Right lobe of liver (tissue), 6 donors: ENCODE measurements around the gene PRELID2. TPM values are rescaled to one million over a fixed set of nuclear protein-coding genes. Genes with fewer than 3 reads are reported as not detected.

Experiments
- ATAC-seq, 4 donors: fragments of 200-7000 bp; cut with Tn5 transposase; one replicate each; pipeline ENCODE4 v1.9.1; 2020; ENCODE audit warnings: mild to moderate bottlenecking in 4 of 4, moderate library complexity in 4 of 4
- DNase-seq, 3 donors: peaks; one replicate each; pipeline ENCODE4 v3.0.0-alpha.2; 2020
- H3K27ac ChIP-seq, 3 donors: fragments of 200-600 bp; one replicate each; pipeline ENCODE4 v1.8.0; 2022
- H3K27me3 ChIP-seq, 2 donors: fragments of 200-600 bp; one replicate each; pipeline ENCODE4 v1.8.0; 2022
- H3K36me3 ChIP-seq, 4 donors: fragments of 200-600 bp; sonication (generic) in 1 of 4; one replicate each; pipeline versions ENCODE4 v1.5.1 to v1.8.0; 2017 to 2022; ENCODE audit warnings: control low read depth in 1 of 4
- H3K4me1 ChIP-seq, 4 donors: fragments of 200-600 bp; sonication (generic) in 1 of 4; one replicate each; pipeline versions ENCODE4 v1.5.1 to v1.8.0; 2017 to 2022; ENCODE audit warnings: control low read depth in 1 of 4
- H3K4me3 ChIP-seq, 3 donors: fragments of 200-600 bp; one replicate each; pipeline ENCODE4 v1.8.0; 2022
- H3K9me3 ChIP-seq, 4 donors: fragments of 200-600 bp; sonication (generic) in 1 of 4; one replicate each; pipeline versions ENCODE4 v1.5.1 to v1.8.0; 2017 to 2022; ENCODE audit warnings: control low read depth in 1 of 4
- POLR2A ChIP-seq: fragments of 450-650 bp; IDR thresholded peaks from one replicate; pipeline ENCODE4 v1.6.1; 2017; ENCODE audit warnings: antibody characterized with exemption, mild to moderate bottlenecking
- WGBS: methylation state at CpG from one replicate; pipeline ENCODE4 v1.1.6; 2018; ENCODE audit warnings: low coverage, low lambda C conversion rate; ENCODE audit not compliant: insufficient coverage; ENCODE audit errors: missing lambda C conversion rate; 5-methylcytosine and 5-hydroxymethylcytosine counted together
- intact Hi-C, 2 donors: fragments of 100-400 bp; cut with DNase I; formaldehyde crosslinking; loops; one replicate each; pipeline versions ENCODE4 v1.11.2 to v1.14.1; 2022
- total RNA-seq, 6 experiments: library from RNA; depleted of rRNA in 2 of 6; stranded (reverse); fragments of >200 nt in 2 of 6; fragmentation: NEBNext Ultra II Directional in 3 of 6; extraction: Animal tissue kit (Norgen Biotek cat#: 25700) in 3 of 6; gene quantifications; one replicate each; pipeline versions ENCODE4 v1.1.0 to v1.2.4, GENCODE V29; 2016 to 2023
- TF ChIP-seq, protein P1 (sequence below), 4 donors: fragments of 200-600 bp in 3 of 4; fragments of 450-650 bp in 1 of 4; IDR thresholded peaks; one replicate each; pipeline versions ENCODE4 v1.5.1 to v1.8.0; 2016 to 2022; ENCODE audit warnings: antibody characterized with exemption in 4 of 4, mild to moderate bottlenecking in 2 of 4
- donor health status: DM: no; HTN: yes; CAD: no.
- donor health status: DM: no; HTN: no; CAD: no.
- donor health status: DM: no; HTN: no; CAD: no.
- donor health status: DM: no; HTN: yes; CAD: no.
- donor health status: DM: no; HTN: yes; CAD: no.

Gene PRELID2
- total RNA-seq, 6 experiments from 2014 or later, result 2.6 to 9.3 (median 4.1) TPM

DNA sequence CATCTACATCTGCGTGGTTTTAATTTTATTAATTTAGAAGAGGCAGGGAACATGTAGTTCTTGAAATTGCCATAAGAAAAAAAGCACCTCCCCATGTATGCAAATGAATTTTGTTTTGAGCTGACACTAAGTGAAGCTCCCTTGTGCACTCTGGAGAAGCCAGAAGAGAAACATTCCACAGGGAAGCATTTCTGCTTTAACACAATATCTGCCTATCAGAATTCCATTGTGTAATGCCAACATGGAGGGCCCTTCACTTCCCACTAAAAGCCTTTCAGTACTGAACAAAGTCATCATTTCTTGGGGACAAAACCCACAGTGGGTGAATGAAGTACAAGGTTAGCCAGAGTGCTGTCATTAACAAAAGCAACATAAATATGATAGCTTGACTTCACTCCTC lies 59.7 kb downstream of the PRELID2 start:
- Histone ChIP-seq H3K4me1 (no peaks in the 10 kb centered on the region), H3K4me3 (no peak overlapping the region), H3K27me3 (no peaks in the 10 kb centered on the region), H3K36me3 (no peaks in the 10 kb centered on the region), H3K9me3 (no peaks in the 10 kb centered on the region), H3K27ac (no peak overlapping the region)
- ATAC-seq (no peak), DNase-seq (no peak)
- TF ChIP-seq, protein P1, sequence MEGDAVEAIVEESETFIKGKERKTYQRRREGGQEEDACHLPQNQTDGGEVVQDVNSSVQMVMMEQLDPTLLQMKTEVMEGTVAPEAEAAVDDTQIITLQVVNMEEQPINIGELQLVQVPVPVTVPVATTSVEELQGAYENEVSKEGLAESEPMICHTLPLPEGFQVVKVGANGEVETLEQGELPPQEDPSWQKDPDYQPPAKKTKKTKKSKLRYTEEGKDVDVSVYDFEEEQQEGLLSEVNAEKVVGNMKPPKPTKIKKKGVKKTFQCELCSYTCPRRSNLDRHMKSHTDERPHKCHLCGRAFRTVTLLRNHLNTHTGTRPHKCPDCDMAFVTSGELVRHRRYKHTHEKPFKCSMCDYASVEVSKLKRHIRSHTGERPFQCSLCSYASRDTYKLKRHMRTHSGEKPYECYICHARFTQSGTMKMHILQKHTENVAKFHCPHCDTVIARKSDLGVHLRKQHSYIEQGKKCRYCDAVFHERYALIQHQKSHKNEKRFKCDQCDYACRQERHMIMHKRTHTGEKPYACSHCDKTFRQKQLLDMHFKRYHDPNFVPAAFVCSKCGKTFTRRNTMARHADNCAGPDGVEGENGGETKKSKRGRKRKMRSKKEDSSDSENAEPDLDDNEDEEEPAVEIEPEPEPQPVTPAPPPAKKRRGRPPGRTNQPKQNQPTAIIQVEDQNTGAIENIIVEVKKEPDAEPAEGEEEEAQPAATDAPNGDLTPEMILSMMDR (IDR thresholded peaks at IDR 0.05), result no peak
- TF ChIP-seq POLR2A, result no peak
- intact Hi-C loops, result no loop called here
- WGBS, result 85% methylated on average over 1 of the region's 1 CpG

GRCh38 chr5:145774442-145774841 lies 60.7 kb downstream of the PRELID2 start:
- intact Hi-C loops, result no loop called here
- 86% methylated on average over 1 of the region's 1 CpG for WGBS
- Histone ChIP-seq H3K27me3 (no peaks in the 10 kb centered on the region), H3K36me3 (no peaks in the 10 kb centered on the region), H3K9me3 (no peaks in the 10 kb centered on the region), H3K4me1 (no peaks in the 10 kb centered on the region), H3K27ac (no peak overlapping the region), H3K4me3 (no peak overlapping the region)
- no peak for DNase-seq
- TF ChIP-seq, protein P1 (IDR thresholded peaks at IDR 0.05), result no peak
- no peak for TF ChIP-seq POLR2A
- no peak for ATAC-seq

- H3K27me3 ChIP-seq, result no peaks in the 10 kb centered on the region
- TF ChIP-seq POLR2A, result no peak
- TF ChIP-seq, protein P1 (IDR thresholded peaks at IDR 0.05), result no peak
- no peak overlapping the region for H3K27ac ChIP-seq
- intact Hi-C loops, result no loop called here
- H3K36me3 ChIP-seq, result no peaks in the 10 kb centered on the region
- no peaks in the 10 kb centered on the region for H3K4me1 ChIP-seq
- H3K4me3 ChIP-seq, result no peak overlapping the region
- ATAC-seq (no peak), DNase-seq (no peak)
- no peaks in the 10 kb centered on the region for H3K9me3 ChIP-seq
These were observed 62.7 kb downstream of the PRELID2 start for GRCh38 chr5:145772466-145772865.

DNA sequence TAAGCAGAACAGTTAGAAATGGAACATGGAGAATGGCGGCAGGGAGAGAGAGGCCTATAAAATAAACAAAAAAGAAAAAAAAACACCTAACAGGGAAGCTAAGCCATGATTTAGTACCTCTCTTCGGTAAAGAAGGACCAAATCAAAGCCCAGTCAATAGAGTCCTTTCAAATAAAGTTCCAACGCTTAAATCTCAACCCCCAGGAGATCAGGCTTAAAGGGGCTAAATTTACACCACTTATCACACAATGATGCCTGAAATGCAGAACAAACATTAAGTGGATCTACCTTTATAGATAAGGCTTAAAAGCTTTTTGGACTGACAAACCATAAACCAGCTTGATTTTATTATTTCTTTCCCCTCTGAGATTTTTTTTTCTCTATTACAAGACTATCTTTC lies 66.3 kb downstream of the PRELID2 start:
- intact Hi-C loops, result no loop called here
- WGBS, result 54% methylated on average over 2 of the region's 3 CpGs

More for the DNA sequence above, 66.3 kb downstream of the PRELID2 start:
- no peak for ATAC-seq
- Histone ChIP-seq H3K27ac (no peak overlapping the region), H3K9me3 (no peaks in the 10 kb centered on the region), H3K4me1 (no peaks in the 10 kb centered on the region), H3K27me3 (no peaks in the 10 kb centered on the region), H3K4me3 (no peak overlapping the region), H3K36me3 (no peaks in the 10 kb centered on the region)
- no peak for TF ChIP-seq POLR2A
- TF ChIP-seq, protein P1 (IDR thresholded peaks at IDR 0.05), result no peak
- no peak for DNase-seq
